H1 (cell line): ENCODE data around the gene DPP8. TPM values are rescaled to one million over a fixed set of nuclear protein-coding genes. Genes with fewer than 3 reads are reported as not detected.

Source experiments
- CTCF ChIA-PET: fragments of 300-600 bp; sonication (Branson Sonifier 250); formaldehyde crosslinking; loops from one replicate; lab custom pipeline; 2021; ENCODE audit not compliant: partially characterized antibody; lab: Charles Lee
- POLR2A ChIA-PET: fragments of 300-600 bp; sonication (Branson Sonifier 250); formaldehyde crosslinking; loops from one replicate; lab custom pipeline; 2021; ENCODE audit warnings: inconsistent platforms; ENCODE audit not compliant: partially characterized antibody; lab: Charles Lee
- DNase-seq, 2 experiments: peaks; one replicate each; pipeline versions ENCODE4 v3.0.0 to v3.0.0-alpha.2; 2010 to 2022; ENCODE audit warnings: low spot score in 2 of 2, low read depth in 1 of 2, mixed read lengths in 1 of 2
- FAIRE-seq: peaks from 2 replicates; lab custom pipeline; 2011; peaks lifted over from hg19 to GRCh38; lab: Jason Lieb, UNC
- H2AFZ ChIP-seq: 2 replicates; pipeline ENCODE4 v1.8.1; 2012; ENCODE audit warnings: low read length, inconsistent platforms
- H2AK5ac ChIP-seq: 2 replicates; pipeline ENCODE4 v1.6.1; 2013; ENCODE audit warnings: low read depth, low read length
- H2BK120ac ChIP-seq: replicated peaks from 2 replicates; pipeline ENCODE3; 2013; ENCODE audit warnings: low read depth, low read length, inconsistent platforms
- H2BK12ac ChIP-seq: 2 replicates; pipeline ENCODE4 v1.6.1; 2013; ENCODE audit warnings: low read depth, low read length
- H2BK15ac ChIP-seq: 2 replicates; pipeline ENCODE4 v1.6.1; 2013; ENCODE audit warnings: low read length
- H2BK20ac ChIP-seq: 2 replicates; pipeline ENCODE4 v1.6.1; 2013; ENCODE audit warnings: low read length
- H2BK5ac ChIP-seq: 2 replicates; pipeline ENCODE4 v1.6.1; 2013; ENCODE audit warnings: low read depth, low read length
- H3K14ac ChIP-seq: 2 replicates; pipeline ENCODE4 v1.6.1; 2013; ENCODE audit warnings: inconsistent platforms; ENCODE audit not compliant: insufficient read length
- H3K18ac ChIP-seq: 2 replicates; pipeline ENCODE4 v1.6.1; 2013; ENCODE audit warnings: low read length; ENCODE audit errors: extremely low read depth
- H3K23ac ChIP-seq: 2 replicates; pipeline ENCODE4 v1.6.1; 2013; ENCODE audit warnings: inconsistent platforms; ENCODE audit not compliant: insufficient read length
- H3K23me2 ChIP-seq: 2 replicates; pipeline ENCODE4 v1.6.1; 2013; ENCODE audit warnings: low read depth, low read length
- H3K27ac ChIP-seq: 2 replicates; pipeline ENCODE4 v1.6.1; 2011; ENCODE audit warnings: low read depth, low read length, inconsistent platforms
- H3K27me3 ChIP-seq, 4 experiments: replicated peaks in 1 of 4; 1 replicate in 1 of 4; 2 replicates in 3 of 4; pipeline versions ENCODE4 v1.6.1 to v1.8.1; 2011 to 2013; ENCODE audit warnings: low read length in 3 of 4, mild to moderate bottlenecking in 3 of 4, inconsistent platforms in 2 of 4, mixed read lengths in 2 of 4, moderate library complexity in 1 of 4; ENCODE audit not compliant: control insufficient read depth in 3 of 4, insufficient read depth in 3 of 4; ENCODE audit errors: extremely low read depth in 1 of 4
- H3K36me3 ChIP-seq, 4 experiments: 2 replicates each; pipeline versions ENCODE4 v1.6.1 to v1.8.1; 2011 to 2013; ENCODE audit warnings: mild to moderate bottlenecking in 4 of 4, low read length in 3 of 4, moderate library complexity in 2 of 4, control low read depth in 1 of 4, inconsistent platforms in 1 of 4; ENCODE audit not compliant: insufficient read depth in 4 of 4, control insufficient read depth in 2 of 4
- H3K4ac ChIP-seq: replicated peaks from 2 replicates; pipeline ENCODE3; 2013; ENCODE audit warnings: low read length, low read depth, mixed read lengths, inconsistent platforms; ENCODE audit not compliant: insufficient read length
- H3K4me1 ChIP-seq, 4 experiments: replicated peaks in 1 of 4; 1 replicate in 1 of 4; 2 replicates in 3 of 4; pipeline versions ENCODE4 v1.6.1 to v1.8.1; 2011 to 2013; ENCODE audit warnings: low read length in 3 of 4, inconsistent platforms in 2 of 4, mixed read lengths in 1 of 4; ENCODE audit not compliant: insufficient read depth in 4 of 4, control insufficient read depth in 3 of 4
- H3K4me2 ChIP-seq, 2 experiments: 2 replicates each; pipeline versions ENCODE4 v1.6.1 to v1.8.1; 2011 to 2013; ENCODE audit warnings: low read depth in 2 of 2, low read length in 2 of 2, control low read depth in 1 of 2, inconsistent platforms in 1 of 2, mild to moderate bottlenecking in 1 of 2; ENCODE audit not compliant: insufficient read depth in 1 of 2
- H3K4me3 ChIP-seq, 4 experiments: fragments of 200-600, 300-600 bp in 1 of 4; sonication (generic), shearing (Covaris generic), sonication (Bioruptor Twin) in 1 of 4; 2 replicates each; pipeline versions ENCODE4 v1.5.1 to v1.8.1; 2011 to 2016; ENCODE audit warnings: low read length in 4 of 4, low read depth in 3 of 4, control low read depth in 2 of 4, inconsistent platforms in 2 of 4, mild to moderate bottlenecking in 2 of 4, mixed read lengths in 1 of 4, moderate library complexity in 1 of 4; ENCODE audit not compliant: insufficient read depth in 2 of 4; ENCODE audit errors: extremely low read depth in 1 of 4
- H3K56ac ChIP-seq: replicated peaks from 2 replicates; pipeline ENCODE3; 2013; ENCODE audit warnings: low read depth, mild to moderate bottlenecking, mixed read lengths, low read length, inconsistent platforms; ENCODE audit not compliant: insufficient read length
- H3K79me1 ChIP-seq: 2 replicates; pipeline ENCODE4 v1.6.1; 2013; ENCODE audit warnings: low read depth, low read length, control low read depth
- H3K79me2 ChIP-seq, 2 experiments: 2 replicates each; pipeline versions ENCODE4 v1.6.1 to v1.8.1; 2012 to 2013; ENCODE audit warnings: low read length in 2 of 2, mild to moderate bottlenecking in 2 of 2, inconsistent platforms in 1 of 2; ENCODE audit not compliant: insufficient read depth in 2 of 2, control insufficient read depth in 1 of 2
- H3K9ac ChIP-seq, 4 experiments: replicated peaks in 1 of 4; 1 replicate in 1 of 4; 2 replicates in 3 of 4; pipeline versions ENCODE4 v1.6.1 to v1.8.1; 2011 to 2013; ENCODE audit warnings: low read depth in 3 of 4, low read length in 3 of 4, control low read depth in 2 of 4, mild to moderate bottlenecking in 2 of 4, moderate library complexity in 2 of 4, inconsistent platforms in 1 of 4; ENCODE audit errors: extremely low read depth in 1 of 4
- H3K9me3 ChIP-seq, 2 experiments: 2 replicates each; pipeline versions ENCODE4 v1.6.1 to v1.8.1; 2012 to 2013; ENCODE audit warnings: mild to moderate bottlenecking in 2 of 2, moderate library complexity in 2 of 2, control low read depth in 1 of 2, inconsistent platforms in 1 of 2, low read depth in 1 of 2, low read length in 1 of 2, mixed read lengths in 1 of 2; ENCODE audit not compliant: insufficient read depth in 2 of 2
- H4K20me1 ChIP-seq, 2 experiments: replicated peaks in 1 of 2; 2 replicates each; pipeline versions ENCODE3 to v1.8.1; 2011 to 2013; ENCODE audit warnings: inconsistent platforms in 2 of 2, low read length in 2 of 2, mild to moderate bottlenecking in 1 of 2; ENCODE audit not compliant: insufficient read depth in 2 of 2, control insufficient read depth in 1 of 2
- H4K5ac ChIP-seq: 2 replicates; pipeline ENCODE4 v1.6.1; 2013; ENCODE audit warnings: low read length, low read depth, mixed read lengths, inconsistent platforms; ENCODE audit not compliant: insufficient read length
- H4K8ac ChIP-seq: 2 replicates; pipeline ENCODE4 v1.8.0; 2013; ENCODE audit warnings: mild to moderate bottlenecking, moderate library complexity, low read length, inconsistent platforms; ENCODE audit not compliant: insufficient read depth; ENCODE audit errors: extremely low read depth
- H4K91ac ChIP-seq: replicated peaks from 2 replicates; pipeline ENCODE3; 2013; ENCODE audit warnings: low read length, mixed read lengths, inconsistent platforms; ENCODE audit not compliant: insufficient read length
- SAP30 ChIP-seq: fragments of 300-600 bp; sonication (generic); IDR thresholded peaks from 2 replicates; pipeline ENCODE4 v1.7.1; 2012; ENCODE audit warnings: low read length, moderate library complexity, mild to moderate bottlenecking, inconsistent platforms; ENCODE audit not compliant: insufficient read depth, insufficient replicate concordance
- SP4 ChIP-seq: IDR thresholded peaks from 2 replicates; pipeline ENCODE4 v1.6.1; 2012; ENCODE audit warnings: low read length, inconsistent platforms
- TCF12 ChIP-seq: IDR thresholded peaks from 2 replicates; pipeline ENCODE4 v1.6.1; 2011; ENCODE audit warnings: low read depth, mild to moderate bottlenecking, low read length
- WGBS, 2 experiments: shearing (Covaris generic) in 1 of 2; methylation state at CpG; one replicate each; pipeline versions ENCODE4 v1.1.6 to v1.1.7; 2013 to 2015; ENCODE audit warnings: low lambda C conversion rate in 2 of 2, mixed read lengths in 2 of 2, inconsistent platforms in 1 of 2, low coverage in 1 of 2, missing lambda C conversion rate in 1 of 2; ENCODE audit not compliant: insufficient replicate concordance in 2 of 2, insufficient coverage in 1 of 2, insufficient read length in 1 of 2; ENCODE audit errors: extremely low coverage in 1 of 2, missing lambda C conversion rate in 1 of 2; 5-methylcytosine and 5-hydroxymethylcytosine counted together
- polyA plus RNA-seq, 7 experiments: library from polyadenylated mRNA; depleted of rRNA in 3 of 7; stranded (reverse) in 5 of 7; unstranded in 2 of 7; fragments of >200 nt in 5 of 7; fragments of 200-250 nt in 2 of 7; gene quantifications; 1 replicate in 5 of 7; 2 replicates in 1 of 7; 4 replicates in 1 of 7; pipeline versions ENCODE4 v1.2.1 to v1.2.3, GENCODE V29; 2011 to 2013; ENCODE audit warnings: missing spikeins in 2 of 7, mixed read lengths in 2 of 7
- total RNA-seq: library from RNA; stranded (reverse); fragmentation: NEBNext Ultra II Directional; extraction: Animal tissue kit (Norgen Biotek cat#: 25700); gene quantifications from 2 replicates; pipeline ENCODE4 v1.2.1, GENCODE V29; 2021

The DPP8 gene
- total and polyA plus RNA-seq, 2 of the 8 experiments (the other 6 are each of a cell fraction or from before 2014, with no cell fraction given) = 9.9 to 26.0 TPM

- no peak overlapping the region for H4K5ac ChIP-seq
- ChIA-PET POLR2A (interaction anchor here (0.9 to 1.5 kb wide), 3 partner anchors 9 to 25 kb away, joined by 3 to 4 read pairs (median 3); no protein-coding TSS in a partner anchor), CTCF (interaction anchor here (1.3 to 1.7 kb wide), 2 partner anchors 8 to 46 kb away, joined by 5 to 6 read pairs; no protein-coding TSS in a partner anchor)
- H2AK5ac ChIP-seq = no peak overlapping the region
- H3K27me3 ChIP-seq = no peaks in the 10 kb centered on the region
- no peak overlapping the region for H3K27ac ChIP-seq
- FAIRE-seq (no peak), DNase-seq (no peak)
- H2BK12ac ChIP-seq = no peak overlapping the region
- H3K23ac ChIP-seq = no peak overlapping the region
- 95% methylated on average over 2 of the region's 2 CpGs; no CpG with 5 or more reads in 1 of the 2 experiments for WGBS, 2 experiments
- no peak overlapping the region for H3K4me2 ChIP-seq
- H3K18ac ChIP-seq = no peak overlapping the region
- peaks cover 6 to 41% (median 12%) of the 10 kb centered on the region in 4 experiments; a peak in 7 of 8 replicates for H3K36me3 ChIP-seq
- H4K91ac ChIP-seq = no peak overlapping the region
- H3K56ac ChIP-seq = no peak overlapping the region
- no peak overlapping the region for H4K8ac ChIP-seq
- TF ChIP-seq TCF12 = no peak
- no peak for TF ChIP-seq SP4
- no peak for TF ChIP-seq SAP30
- H2BK15ac ChIP-seq = no peak overlapping the region
- H3K4me1 ChIP-seq = no peaks in the 10 kb centered on the region
- H2BK20ac ChIP-seq = no peak overlapping the region
- H3K4me3 ChIP-seq = no peak overlapping the region
- H3K9ac ChIP-seq = peak overlapping the region in 1 of 4 experiments; percentile 34; a peak in 1 of 7 replicates
- H3K4ac ChIP-seq = no peak overlapping the region
- no peak overlapping the region for H2BK120ac ChIP-seq
- no peaks in the 10 kb centered on the region for H3K23me2 ChIP-seq
- no peaks in the 10 kb centered on the region for H3K79me1 ChIP-seq
- H3K79me2 ChIP-seq = no peaks in the 10 kb centered on the region
- no peak overlapping the region for H3K14ac ChIP-seq
- no peak overlapping the region for H2BK5ac ChIP-seq
- no peak overlapping the region for H2AFZ ChIP-seq
- no peaks in the 10 kb centered on the region for H4K20me1 ChIP-seq
- H3K9me3 ChIP-seq = no peaks in the 10 kb centered on the region
These were observed 70.3 kb downstream of the DPP8 start for GRCh38 chr15:65447145-65447544.
